Ishikawa (cell line): ENCODE results near the gene FAM219A.

ENCODE experiments used
- CEBPB ChIP-seq: IDR thresholded peaks from 2 replicates; pipeline ENCODE4 v1.6.1; 2012
- EP300 ChIP-seq: IDR thresholded peaks from 2 replicates; pipeline ENCODE4 v1.6.1; 2012; ENCODE audit warnings: borderline replicate concordance
- RAD21 ChIP-seq: IDR thresholded peaks from 2 replicates; pipeline ENCODE4 v1.6.1; 2012; ENCODE audit warnings: low read depth
- TAF1 ChIP-seq: IDR thresholded peaks from 2 replicates; pipeline ENCODE4 v1.6.1; 2012; ENCODE audit warnings: low read depth, mild to moderate bottlenecking
- TCF12 ChIP-seq: IDR thresholded peaks from 2 replicates; pipeline ENCODE4 v1.6.1; 2012; ENCODE audit warnings: low read depth
- TF ChIP-seq, protein P1 (sequence below): IDR thresholded peaks from 2 replicates; pipeline ENCODE4 v1.6.1; 2012

DNA sequence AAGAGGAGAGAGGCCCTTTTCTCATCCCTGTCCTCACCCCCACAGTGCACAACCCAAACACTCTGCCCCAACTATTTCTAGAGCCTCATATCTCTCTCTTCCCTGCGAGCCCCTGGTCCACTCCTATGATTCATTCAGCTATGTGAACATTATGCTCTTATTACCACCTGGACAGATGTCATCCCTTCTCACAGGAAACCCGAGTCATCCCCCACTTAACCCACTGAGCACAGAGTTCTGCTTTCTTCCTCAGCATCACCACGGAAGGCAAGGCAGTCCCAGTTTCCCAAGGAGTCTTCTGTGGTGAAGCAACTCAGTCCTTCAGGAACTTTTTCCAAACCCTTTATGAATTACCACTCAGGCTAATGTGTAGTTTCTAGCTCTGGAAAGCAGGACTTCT lies 1.6 kb upstream of the FAM219A start:
- TF ChIP-seq, protein P1, sequence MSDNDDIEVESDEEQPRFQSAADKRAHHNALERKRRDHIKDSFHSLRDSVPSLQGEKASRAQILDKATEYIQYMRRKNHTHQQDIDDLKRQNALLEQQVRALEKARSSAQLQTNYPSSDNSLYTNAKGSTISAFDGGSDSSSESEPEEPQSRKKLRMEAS, result no peak
- no peak for TF ChIP-seq TAF1
- TF ChIP-seq EP300, result no peak
- TF ChIP-seq CEBPB, result no peak
- TF ChIP-seq RAD21, result no peak
- TF ChIP-seq TCF12, result no peak
